ENCODE measurements around the gene PEPD.
A peak's percentile ranks its signal among the peaks of the same experiment; 100 is the strongest.

Gene PEPD

DNA sequence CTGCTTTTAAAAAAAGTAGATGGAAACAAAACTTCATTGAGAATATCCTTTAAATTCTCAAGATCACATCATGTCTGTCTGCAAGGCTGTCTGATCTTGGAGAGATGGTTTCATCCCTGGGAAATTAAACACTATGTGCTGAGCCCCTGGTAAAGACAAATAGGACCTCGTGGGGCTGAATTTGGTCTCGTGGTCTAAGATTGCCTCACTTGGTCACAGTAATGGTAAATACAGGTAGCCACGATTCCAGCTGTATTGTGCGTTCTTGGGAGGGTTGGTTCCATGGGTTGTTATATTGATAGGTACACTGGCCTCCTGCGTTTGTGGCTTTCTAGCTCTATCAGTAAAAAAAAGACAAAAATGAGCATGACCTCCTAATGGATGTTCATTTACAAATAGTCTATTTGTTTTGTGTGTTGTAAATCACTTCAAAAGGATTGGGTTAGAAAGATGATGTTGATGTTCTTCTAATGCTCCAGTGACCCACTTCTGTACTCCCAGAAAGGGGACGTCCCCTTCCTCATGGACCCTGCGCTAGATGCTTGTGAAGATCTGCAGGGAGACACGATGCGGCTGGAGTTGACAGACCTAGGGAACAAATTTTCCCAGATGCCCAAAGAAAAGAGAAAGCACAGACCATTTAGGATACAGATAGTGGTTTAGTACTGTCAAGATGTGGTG is 146.3 kb downstream of the PEPD start:
- DNase-seq = no peak

GRCh38 chr19:33374236-33374714 is 147.3 kb downstream of the PEPD start:
- peak; percentile 7 for DNase-seq

GRCh38 chr19:33373453-33374235 is 147.9 kb downstream of the PEPD start, which contains the start of gene CEBPG:
TSS of gene CEBPG (plus strand) at chr19:33373709. CDS start at chr19:33379240, 5,531 bp downstream.
- peak; percentile 95 for DNase-seq

- no peak for DNase-seq
These were observed 150.8 kb downstream of the PEPD start for GRCh38 chr19:33370783-33371182.

DNA sequence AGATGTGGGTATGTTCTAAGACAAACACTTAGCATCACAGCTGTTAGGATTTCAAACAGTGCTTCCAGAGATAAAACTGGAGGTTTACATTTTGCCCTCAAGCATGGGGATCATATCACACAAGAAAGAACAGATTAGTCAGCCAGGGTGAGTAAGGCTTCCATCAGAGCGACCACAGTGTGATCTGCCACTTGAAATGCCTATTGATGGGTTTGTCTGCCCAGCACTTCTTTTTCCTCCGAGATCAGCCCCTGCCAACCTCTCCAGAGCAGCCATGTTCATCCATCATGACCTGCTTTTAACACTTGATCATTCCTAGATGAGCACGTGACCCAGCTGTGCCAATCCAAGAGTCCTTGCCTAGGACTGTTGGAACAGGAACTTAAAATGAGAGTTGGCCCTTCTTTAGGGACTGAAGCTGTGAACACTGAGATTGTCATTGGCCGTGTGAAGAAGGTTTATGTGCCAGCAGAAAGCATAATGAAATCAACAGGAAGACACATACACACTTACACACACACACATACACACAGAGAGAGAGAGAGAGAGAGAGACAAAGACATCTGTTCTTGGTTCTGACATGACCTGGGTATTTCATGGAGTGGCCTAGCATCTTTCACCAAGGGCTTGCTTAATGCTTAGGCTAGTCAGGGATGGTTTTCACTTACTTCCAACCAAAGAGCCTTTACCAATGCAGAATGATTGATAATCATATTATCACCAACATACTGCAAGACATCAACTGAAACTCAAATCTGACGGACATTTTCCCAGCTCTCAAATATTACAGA is 153.3 kb downstream of the PEPD start:
- no peak for DNase-seq

- no peak for DNase-seq
These were observed 154.7 kb downstream of the PEPD start for GRCh38 chr19:33366897-33367296.

DNA sequence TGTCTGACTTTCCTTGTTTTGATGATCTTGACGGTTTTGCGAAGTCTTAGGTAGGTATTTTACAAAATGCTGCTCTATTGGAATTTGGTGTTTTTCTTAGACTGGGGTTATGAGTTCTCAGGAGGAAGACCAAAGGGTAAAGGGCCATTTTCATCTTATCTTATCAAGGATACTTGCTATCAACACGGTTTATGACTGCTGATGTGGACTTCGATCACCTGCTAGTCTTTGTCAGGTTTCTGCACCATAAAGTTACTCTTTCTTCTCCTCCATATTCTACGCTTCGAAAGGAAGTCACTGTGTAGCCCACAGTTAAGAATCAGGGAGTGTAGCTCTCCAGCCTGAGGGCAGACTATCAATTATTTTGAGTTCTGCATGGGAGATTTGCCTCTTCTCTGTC is 155.5 kb downstream of the PEPD start:
- DNase-seq = no peak

DNA sequence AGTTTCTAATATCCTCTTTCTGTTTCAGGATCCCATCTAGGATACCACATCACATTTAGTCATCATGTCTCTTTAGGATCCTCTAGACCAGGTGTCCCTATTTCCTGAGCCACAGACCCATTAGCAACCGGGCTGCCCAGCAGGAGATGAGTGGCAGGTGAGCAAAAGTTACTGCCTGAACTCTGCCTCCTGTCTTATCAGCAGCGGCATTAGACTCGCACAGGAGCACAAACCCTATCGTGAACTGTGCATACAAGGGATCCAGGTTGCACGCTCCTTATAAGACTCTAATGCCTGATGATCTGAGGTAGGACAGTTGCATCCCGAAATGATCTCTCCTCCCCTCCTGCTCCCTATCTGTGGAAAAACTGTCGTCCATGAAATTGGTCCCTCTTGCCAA is 155.9 kb downstream of the PEPD start:
- no peak for DNase-seq

GRCh38 chr19:33363476-33363875 is 158.1 kb downstream of the PEPD start:
- no peak for DNase-seq

GRCh38 chr19:33362508-33363228 is 158.9 kb downstream of the PEPD start:
- no peak for DNase-seq

GRCh38 chr19:33359581-33359980 is 162.0 kb downstream of the PEPD start:
- no peak for DNase-seq

DNA sequence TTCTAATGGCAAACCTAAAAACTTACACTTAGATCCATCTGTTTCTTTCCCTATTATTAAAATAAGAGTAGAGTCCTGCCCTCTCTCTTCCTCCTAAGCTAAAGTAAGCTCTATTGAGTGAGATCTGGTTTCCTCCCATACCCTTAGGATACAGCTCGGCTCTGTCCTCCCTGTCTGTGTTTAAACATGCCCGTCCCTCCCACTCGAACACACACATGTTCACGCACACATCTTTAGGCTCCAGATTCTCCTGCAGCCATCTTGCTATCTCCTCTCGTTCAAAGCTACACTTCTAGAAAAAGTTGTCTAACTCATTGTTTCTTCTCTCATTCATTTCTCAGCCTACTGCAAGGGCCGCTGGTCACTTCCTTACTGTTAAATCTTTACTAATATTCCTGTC is 163.2 kb downstream of the PEPD start:
- DNase-seq = no peak

DNA sequence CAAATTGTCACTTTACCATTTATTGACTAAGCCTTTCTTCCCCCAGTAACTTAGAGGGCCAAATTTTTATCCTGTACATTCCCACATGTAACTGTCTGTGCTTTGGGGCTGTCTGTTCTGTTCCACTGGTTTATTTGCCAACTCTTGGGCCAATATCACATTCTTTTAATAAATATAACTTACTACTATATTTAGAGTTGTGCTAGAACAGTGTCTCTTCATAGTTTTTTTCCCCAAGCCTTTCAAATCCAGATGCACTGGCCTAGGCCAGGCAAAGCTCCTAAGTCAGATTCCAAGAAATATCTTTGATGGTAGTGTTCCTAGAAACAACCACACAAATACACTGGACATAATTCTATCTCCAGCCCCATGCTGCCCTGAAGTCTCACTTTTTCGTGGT is 164.0 kb downstream of the PEPD start:
- no peak for DNase-seq

GRCh38 chr19:33355535-33355934 is 166.1 kb downstream of the PEPD start:
- DNase-seq = no peak

DNA sequence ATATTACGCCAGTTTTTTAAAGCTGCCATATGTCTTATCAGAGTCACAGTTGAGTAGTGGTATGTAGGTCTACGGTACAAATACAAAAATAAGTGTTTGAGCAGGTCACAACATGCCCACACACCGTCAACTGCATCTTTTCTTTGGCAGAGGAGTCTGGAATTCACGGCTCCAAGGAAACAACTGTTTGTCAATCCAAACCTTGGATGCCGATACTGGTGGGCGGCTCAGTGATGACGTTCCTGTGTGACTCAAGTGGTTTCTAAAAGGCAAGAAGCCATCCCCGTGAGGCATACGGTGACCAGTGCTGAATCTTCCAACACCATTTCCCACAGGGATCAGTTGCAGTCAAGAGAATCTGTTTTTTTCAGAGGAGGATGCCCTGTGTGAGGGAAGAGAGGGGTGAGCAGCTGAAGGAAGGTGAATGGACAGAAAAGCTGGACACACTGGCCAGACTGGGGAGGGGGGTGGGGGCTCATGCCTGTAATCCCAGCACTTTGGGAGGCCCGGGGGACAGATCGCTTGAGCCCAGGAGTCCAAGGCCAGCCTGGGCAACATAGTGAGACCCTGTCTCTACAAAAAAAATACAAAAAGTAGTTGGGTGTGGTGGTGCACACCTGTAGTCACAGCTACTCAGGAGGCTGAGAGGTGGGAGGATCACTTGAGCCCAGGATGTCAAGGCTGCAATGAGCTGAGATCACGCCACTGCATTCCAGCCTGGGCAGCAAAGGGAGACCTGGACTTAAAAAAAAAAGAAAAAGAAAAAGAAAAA is 170.9 kb downstream of the PEPD start:
- DNase-seq = no peak

DNA sequence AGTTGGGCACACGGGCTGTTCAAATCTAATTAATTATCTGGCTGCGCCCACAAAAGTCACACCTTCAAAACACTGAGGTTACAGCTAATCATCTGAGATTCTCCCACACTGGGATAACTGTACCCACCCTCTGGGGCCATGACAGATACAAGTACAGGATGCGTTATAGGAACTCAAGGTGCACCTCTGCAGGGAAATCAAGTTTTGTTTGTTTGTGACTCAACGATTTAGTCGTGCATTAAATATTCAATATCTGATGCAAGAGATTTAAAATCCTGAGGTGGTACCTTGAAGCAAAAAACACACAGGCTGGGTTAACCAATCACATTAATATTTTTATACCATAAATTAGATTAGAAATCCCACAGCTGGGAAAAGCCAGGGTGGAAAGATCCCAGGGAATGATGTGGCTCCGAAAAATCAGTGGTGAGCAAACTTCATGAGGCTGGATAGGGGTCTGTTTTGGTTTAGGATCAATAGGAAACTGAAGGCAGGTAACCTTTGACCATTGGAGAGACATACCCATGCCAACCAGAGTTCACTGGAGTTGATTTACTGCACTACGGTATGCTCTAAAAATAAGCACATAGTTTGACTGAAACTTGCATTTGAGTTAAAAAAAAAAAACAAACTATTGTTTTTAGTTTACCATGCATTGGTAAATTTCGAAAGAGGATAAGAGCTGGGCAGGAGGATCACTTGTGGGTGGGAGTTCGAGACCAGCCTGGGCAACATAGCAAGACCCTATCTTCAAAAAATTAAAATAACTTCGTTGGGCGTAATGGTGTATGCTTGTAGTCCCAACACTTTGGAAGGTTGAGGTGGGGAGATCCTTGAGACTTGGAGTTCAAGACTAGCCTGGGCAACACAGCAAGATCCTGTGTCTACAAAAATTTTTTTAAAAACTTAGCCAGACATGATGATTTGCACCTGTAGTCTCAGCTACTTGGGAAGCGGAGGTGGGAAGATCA is 172.0 kb downstream of the PEPD start:
- no peak for DNase-seq

DNA sequence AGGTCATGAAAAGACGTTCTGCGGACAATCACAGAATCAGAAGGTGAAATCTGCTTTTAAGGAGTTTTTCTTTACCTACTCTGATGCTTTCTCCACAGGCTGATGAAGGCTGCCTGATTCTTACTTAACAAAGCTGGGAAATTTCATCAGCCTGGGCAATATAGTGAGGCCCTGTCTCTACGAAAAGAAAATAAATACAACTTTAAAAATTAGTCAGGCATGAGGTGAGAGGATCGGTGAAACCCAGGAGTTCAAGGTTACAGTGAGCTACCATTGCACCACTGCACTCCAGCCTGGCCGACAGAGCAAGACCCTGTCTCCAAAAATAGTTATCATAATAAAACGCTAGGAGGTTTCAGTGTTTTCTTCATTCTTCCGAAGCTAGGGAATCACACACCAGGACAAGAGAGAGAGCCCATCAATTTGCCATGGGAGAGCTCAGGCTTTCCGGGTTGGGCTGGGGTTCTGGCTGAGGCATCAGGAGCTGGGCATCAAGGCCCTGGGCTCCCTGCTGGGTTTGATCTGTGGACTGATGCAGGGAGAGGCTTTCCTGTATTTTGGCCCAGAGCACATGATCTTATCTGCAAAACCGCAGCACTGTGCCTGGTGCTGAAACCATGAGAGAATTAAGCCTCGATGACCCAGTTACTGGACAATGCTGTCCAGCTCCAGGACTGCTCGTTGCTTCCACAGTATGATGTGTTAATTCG is 173.1 kb downstream of the PEPD start:
- no peak for DNase-seq

GRCh38 chr19:33347300-33347699 is 174.3 kb downstream of the PEPD start:
- DNase-seq = no peak

DNA sequence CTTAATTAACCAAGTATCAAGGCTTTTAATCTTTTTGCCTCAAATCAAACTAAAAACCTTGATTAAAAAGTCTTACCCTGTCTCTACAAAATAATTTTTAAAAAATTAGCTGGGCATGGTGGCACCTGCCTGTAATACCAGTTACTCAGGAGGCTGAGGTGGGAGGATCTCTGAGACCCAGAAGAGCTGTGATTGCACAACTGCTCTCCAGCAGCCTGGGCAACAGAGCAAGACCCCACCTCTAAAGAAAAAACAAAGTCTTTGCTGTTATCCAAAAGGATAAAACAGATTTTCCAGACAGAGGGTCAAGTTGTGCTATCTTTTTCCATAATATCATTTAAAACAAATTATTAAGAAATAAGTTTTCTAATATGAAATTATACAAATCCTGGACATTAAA is 174.9 kb downstream of the PEPD start:
- DNase-seq = no peak

DNA sequence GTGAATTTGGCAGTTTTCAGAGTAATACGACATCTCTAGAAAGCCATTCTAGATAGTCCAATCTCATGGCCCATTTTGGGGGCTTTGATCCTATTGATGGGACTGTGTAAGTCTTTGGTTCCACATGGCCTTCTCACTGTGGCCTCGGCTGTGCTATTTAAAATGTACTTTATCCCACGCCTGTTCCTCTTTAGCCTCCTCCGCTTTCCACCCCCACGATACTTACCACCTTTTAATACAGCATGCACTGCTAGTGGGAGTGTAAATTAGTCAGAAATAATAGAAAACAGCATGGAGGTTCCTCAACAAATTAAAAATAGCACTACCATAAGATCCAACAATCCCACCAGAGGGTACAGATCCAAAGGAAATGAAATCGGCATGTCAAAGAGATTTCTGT is 176.4 kb downstream of the PEPD start:
- DNase-seq = no peak

Data from CD4-positive, alpha-beta T cell treated with Interleukin-12 subunit alpha and Interleukin-12 subunit beta, for 1 hour (primary cell).